ENCODE measurements around the gene CREB3L1.
A peak's percentile ranks its signal among the peaks of the same experiment; 100 is the strongest.

The CREB3L1 gene

DNA sequence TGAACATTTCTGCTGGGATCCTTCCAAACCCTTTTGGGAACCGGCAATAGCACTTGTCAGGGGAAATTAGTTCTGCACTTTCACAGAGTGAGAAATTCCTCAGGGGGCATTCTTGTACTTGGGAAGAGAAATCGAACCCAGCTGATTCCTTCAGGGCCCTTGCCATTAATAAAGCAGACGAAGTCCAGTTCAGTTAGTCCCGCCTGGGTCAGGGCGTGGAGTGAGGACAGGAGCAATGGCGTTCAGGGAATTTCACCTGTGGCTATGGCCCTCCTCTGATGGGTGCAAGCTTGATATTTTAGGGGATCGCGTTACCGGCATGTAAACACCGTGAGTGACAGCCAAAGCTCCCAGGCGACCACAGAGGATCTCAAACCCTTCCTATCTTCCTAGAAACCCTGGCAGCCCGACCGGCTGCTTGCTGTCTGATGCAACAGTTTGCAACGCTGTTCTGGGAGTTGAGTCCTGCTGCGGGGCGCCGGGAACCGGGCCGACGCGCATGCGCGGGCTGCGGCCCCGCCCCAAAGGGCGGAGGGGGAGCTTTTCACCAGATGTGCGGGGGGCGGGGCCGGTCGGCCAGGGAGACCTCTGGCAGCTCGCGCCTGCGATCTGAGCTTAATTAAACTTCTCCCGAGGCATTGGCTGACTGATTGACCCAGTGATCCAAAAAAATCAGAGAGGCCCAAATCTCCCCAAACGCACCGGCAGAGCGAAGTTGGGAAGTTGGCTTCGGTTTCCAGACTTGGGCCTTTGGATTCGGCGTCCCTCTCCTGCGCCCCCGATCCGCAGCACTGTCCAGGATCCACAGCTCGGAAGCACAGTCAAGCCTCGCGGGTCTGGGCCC, 34.3 kb upstream of the CREB3L1 start:
- TF ChIP-seq, protein P1, sequence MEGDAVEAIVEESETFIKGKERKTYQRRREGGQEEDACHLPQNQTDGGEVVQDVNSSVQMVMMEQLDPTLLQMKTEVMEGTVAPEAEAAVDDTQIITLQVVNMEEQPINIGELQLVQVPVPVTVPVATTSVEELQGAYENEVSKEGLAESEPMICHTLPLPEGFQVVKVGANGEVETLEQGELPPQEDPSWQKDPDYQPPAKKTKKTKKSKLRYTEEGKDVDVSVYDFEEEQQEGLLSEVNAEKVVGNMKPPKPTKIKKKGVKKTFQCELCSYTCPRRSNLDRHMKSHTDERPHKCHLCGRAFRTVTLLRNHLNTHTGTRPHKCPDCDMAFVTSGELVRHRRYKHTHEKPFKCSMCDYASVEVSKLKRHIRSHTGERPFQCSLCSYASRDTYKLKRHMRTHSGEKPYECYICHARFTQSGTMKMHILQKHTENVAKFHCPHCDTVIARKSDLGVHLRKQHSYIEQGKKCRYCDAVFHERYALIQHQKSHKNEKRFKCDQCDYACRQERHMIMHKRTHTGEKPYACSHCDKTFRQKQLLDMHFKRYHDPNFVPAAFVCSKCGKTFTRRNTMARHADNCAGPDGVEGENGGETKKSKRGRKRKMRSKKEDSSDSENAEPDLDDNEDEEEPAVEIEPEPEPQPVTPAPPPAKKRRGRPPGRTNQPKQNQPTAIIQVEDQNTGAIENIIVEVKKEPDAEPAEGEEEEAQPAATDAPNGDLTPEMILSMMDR (IDR thresholded peaks at IDR 0.05; ENCODE audit: borderline replicate concordance, insufficient read depth, low read depth, low read length) = no peak
- H3K4me3 ChIP-seq (ENCODE audit: low read depth, low read length) = peak overlapping the region; percentile 62

DNA sequence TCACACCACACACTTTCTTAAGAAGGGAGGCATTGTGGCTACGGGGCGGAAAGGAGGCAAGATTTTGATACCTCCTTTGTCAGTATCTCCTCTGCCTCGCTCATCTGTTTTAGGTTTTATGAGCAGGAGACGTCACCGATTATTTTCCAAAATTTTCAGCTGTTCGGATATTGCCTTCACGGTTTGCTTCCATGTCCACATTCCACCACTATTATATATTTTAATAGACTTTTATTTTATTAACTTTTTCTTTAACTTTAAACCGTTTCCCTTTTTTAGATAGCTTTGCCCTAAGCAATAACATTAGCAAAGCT, 33.7 kb upstream of the CREB3L1 start:
- peak overlapping the region; percentile 62 for H3K4me3 ChIP-seq (ENCODE audit: low read depth, low read length)
- TF ChIP-seq, protein P1 (IDR thresholded peaks at IDR 0.05; ENCODE audit: borderline replicate concordance, insufficient read depth, low read depth, low read length) = no peak

DNA sequence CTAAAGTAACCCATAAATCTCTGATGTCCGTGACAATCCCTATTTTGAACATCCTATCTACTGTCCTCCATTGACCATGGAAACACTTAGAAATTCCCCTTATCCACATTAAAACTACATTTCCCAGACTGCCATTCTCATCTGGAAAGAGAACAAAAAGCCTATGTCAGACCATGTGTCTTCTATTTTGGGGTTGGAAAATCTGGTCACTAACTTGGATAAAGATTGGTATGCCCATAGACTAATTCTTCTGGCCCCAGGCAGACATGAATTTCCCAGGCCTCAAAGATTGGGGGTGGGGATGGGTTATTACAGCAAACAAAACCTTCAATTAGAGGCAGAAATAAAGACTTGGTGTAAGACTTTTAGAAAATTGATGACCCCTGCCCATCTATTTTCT, 30.9 kb upstream of the CREB3L1 start:
- no peak overlapping the region for H3K4me3 ChIP-seq (ENCODE audit: low read depth, low read length)
- TF ChIP-seq, protein P1 (IDR thresholded peaks at IDR 0.05; ENCODE audit: borderline replicate concordance, insufficient read depth, low read depth, low read length) = no peak

DNA sequence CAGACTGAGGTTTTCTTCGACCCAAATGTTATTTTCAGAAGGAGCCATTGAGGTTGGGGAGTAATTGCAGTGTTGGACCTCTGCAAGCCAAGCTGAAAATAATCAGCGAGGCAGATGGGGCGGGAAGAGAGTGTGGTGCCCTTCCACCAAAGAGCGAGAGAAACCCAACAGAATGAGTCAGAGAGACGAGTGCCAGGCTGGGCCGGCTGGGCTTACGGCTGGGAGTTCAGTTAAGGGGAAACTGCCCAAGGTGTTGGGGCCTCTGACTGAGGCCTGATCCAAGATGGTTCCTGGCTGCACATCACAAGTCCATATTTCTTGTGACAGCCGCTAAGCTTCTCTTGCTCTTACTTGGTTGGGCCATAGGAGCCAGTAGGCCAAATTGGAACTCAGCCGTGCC, 30.4 kb upstream of the CREB3L1 start:
- H3K4me3 ChIP-seq (ENCODE audit: low read depth, low read length) = no peak overlapping the region
- TF ChIP-seq, protein P1 (IDR thresholded peaks at IDR 0.05; ENCODE audit: borderline replicate concordance, insufficient read depth, low read depth, low read length) = no peak

DNA sequence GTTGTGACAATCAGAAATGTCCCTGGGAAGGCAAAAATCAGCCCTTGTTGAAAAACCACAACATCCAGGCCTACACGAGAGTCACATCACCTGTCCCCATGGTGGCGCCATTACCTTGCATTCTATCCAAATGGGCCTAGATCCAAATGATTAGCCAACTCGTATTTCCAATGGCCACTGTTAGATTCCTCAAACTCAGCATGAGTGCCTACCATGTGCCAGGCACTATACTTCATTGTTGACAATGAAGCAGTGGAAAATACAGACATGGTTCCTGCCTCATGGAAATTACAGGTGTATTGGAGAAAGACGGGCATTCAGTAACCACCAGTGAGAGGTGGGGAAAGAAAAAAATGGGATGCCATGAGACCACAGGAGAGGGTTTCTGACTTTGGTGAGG, 29.8 kb upstream of the CREB3L1 start:
- TF ChIP-seq, protein P1 (IDR thresholded peaks at IDR 0.05; ENCODE audit: borderline replicate concordance, insufficient read depth, low read depth, low read length) = peak; percentile 66
- H3K4me3 ChIP-seq (ENCODE audit: low read depth, low read length) = no peak overlapping the region

DNA sequence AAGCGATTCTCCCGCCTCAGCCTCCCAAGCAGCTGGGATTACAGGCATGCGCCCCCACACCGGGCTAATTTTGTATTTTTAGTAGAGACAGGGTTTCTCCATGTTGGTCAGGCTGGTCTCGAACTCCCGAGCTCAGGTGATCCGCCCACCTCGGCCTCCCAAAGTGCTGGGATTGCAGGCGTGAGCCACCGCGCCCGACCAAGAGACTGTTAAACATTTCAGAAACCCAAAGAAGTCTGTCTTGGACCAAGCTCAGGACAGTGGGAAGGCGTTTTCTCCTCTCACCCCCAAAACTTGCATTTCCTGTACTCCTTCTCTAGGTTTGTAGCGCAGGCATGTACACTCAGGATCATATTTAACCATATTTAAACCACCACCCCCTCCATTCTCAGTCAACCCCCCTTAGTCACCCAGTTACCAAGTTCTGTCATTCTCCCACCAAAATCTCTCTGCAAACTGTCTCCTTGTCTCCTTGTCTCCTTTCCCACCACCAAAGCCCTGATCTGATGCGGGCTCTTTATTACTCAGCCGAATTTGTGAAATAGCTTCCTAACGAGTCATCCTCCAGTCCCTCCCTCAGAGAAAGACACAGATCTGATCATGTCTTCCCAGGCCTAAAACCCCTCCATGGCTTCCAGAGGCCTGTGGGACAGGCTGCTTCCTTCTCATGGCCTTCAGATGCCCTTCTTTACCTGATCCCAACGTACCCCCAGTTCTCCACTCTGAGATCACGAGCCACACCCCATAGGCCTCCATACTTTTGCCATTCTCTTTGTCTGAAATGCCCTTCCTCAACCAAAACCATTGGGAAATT, 29.0 kb upstream of the CREB3L1 start:
- no peak overlapping the region for H3K4me3 ChIP-seq (ENCODE audit: low read depth, low read length)

More for the DNA sequence above, 29.0 kb upstream of the CREB3L1 start:
- TF ChIP-seq, protein P1 (IDR thresholded peaks at IDR 0.05; ENCODE audit: borderline replicate concordance, insufficient read depth, low read depth, low read length) = no peak
